HCT116 (cell line): ENCODE data around the gene CNOT10.

Source experiments
- CEBPB ChIP-seq: IDR thresholded peaks from 2 replicates; pipeline ENCODE4 v1.6.1; 2012; ENCODE audit warnings: low read depth
- EZH2 ChIP-seq: fragments of 200-600 bp; sonication (generic); IDR thresholded peaks from 2 replicates; pipeline ENCODE4 v1.6.1; 2017; ENCODE audit warnings: antibody characterized with exemption, mixed run types
- EZH2phosphoT487 ChIP-seq: fragments of 200-600 bp; IDR thresholded peaks from 2 replicates; pipeline ENCODE4 v1.6.1; 2018; ENCODE audit warnings: antibody characterized with exemption, borderline replicate concordance
- FOSL1 ChIP-seq: IDR thresholded peaks from 2 replicates; pipeline ENCODE4 v1.6.1; 2012; ENCODE audit warnings: low read depth
- POLR2A ChIP-seq: IDR thresholded peaks from 2 replicates; pipeline ENCODE4 v1.7.0; 2011; ENCODE audit warnings: borderline replicate concordance; ENCODE audit not compliant: insufficient read depth, insufficient read length; ENCODE audit errors: extremely low read depth
- RAD21 ChIP-seq: IDR thresholded peaks from 2 replicates; pipeline ENCODE4 v1.6.1; 2012; ENCODE audit warnings: low read depth, mild to moderate bottlenecking
- SIN3A ChIP-seq: IDR thresholded peaks from 2 replicates; pipeline ENCODE4 v1.6.1; 2012; ENCODE audit warnings: low read depth
- YY1 ChIP-seq: IDR thresholded peaks from 2 replicates; pipeline ENCODE4 v1.6.1; 2011; ENCODE audit warnings: low read length, low read depth, moderate library complexity, mild to moderate bottlenecking; ENCODE audit not compliant: insufficient replicate concordance; ENCODE audit errors: extremely low read depth
- TF ChIP-seq, protein P1 (sequence below), 3 experiments: fragments of 200-600 bp in 1 of 3; sonication (generic) in 1 of 3; IDR thresholded peaks in 2 of 3; conservative IDR thresholded peaks in 1 of 3; 2 replicates each; pipeline ENCODE4 v1.5.1; 2012 to 2017; ENCODE audit warnings: low read depth in 2 of 3, low read length in 2 of 3, antibody characterized with exemption in 1 of 3, borderline replicate concordance in 1 of 3, control low read depth in 1 of 3, mild to moderate bottlenecking in 1 of 3, mixed read lengths in 1 of 3, mixed run types in 1 of 3, moderate library complexity in 1 of 3; ENCODE audit not compliant: insufficient read depth in 1 of 3
- TF ChIP-seq, protein P2 (sequence below): IDR thresholded peaks from 2 replicates; pipeline ENCODE4 v1.6.1; 2012; ENCODE audit warnings: low read depth

DNA sequence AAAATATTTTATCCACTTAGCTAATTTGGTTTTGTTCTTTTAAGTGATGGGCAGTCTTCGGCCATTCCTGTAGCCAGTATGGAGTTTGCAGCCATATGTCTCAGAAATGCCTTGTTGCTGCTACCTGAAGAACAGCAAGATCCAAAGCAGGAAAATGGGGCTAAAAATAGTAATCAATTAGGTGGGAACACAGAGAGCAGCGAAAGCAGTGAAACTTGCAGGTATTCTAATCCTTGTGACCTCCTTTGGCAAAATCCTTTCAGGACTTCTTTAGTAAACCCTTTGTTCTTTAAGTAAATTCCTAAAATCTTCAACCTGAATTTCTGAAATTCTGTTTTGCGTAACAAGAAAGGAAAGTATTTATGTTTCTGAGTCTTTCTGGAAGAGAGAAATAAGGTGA lies 49.8 kb downstream of the CNOT10 start:
- TF ChIP-seq EZH2 (no peak), EZH2phosphoT487 (no peak), SIN3A (no peak), POLR2A (no peak), RAD21 (no peak), YY1 (no peak), FOSL1 (no peak), CEBPB (no peak)
- TF ChIP-seq, protein P1, sequence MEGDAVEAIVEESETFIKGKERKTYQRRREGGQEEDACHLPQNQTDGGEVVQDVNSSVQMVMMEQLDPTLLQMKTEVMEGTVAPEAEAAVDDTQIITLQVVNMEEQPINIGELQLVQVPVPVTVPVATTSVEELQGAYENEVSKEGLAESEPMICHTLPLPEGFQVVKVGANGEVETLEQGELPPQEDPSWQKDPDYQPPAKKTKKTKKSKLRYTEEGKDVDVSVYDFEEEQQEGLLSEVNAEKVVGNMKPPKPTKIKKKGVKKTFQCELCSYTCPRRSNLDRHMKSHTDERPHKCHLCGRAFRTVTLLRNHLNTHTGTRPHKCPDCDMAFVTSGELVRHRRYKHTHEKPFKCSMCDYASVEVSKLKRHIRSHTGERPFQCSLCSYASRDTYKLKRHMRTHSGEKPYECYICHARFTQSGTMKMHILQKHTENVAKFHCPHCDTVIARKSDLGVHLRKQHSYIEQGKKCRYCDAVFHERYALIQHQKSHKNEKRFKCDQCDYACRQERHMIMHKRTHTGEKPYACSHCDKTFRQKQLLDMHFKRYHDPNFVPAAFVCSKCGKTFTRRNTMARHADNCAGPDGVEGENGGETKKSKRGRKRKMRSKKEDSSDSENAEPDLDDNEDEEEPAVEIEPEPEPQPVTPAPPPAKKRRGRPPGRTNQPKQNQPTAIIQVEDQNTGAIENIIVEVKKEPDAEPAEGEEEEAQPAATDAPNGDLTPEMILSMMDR (IDR thresholded peaks at IDR 0.05 in 2 of 3, conservative IDR thresholded peaks at IDR 0.05 in 1 of 3; ENCODE audit: borderline replicate concordance in 1 of 3, insufficient read depth in 1 of 3, low read depth in 2 of 3, low read length in 2 of 3), result no peak
- TF ChIP-seq, protein P2, sequence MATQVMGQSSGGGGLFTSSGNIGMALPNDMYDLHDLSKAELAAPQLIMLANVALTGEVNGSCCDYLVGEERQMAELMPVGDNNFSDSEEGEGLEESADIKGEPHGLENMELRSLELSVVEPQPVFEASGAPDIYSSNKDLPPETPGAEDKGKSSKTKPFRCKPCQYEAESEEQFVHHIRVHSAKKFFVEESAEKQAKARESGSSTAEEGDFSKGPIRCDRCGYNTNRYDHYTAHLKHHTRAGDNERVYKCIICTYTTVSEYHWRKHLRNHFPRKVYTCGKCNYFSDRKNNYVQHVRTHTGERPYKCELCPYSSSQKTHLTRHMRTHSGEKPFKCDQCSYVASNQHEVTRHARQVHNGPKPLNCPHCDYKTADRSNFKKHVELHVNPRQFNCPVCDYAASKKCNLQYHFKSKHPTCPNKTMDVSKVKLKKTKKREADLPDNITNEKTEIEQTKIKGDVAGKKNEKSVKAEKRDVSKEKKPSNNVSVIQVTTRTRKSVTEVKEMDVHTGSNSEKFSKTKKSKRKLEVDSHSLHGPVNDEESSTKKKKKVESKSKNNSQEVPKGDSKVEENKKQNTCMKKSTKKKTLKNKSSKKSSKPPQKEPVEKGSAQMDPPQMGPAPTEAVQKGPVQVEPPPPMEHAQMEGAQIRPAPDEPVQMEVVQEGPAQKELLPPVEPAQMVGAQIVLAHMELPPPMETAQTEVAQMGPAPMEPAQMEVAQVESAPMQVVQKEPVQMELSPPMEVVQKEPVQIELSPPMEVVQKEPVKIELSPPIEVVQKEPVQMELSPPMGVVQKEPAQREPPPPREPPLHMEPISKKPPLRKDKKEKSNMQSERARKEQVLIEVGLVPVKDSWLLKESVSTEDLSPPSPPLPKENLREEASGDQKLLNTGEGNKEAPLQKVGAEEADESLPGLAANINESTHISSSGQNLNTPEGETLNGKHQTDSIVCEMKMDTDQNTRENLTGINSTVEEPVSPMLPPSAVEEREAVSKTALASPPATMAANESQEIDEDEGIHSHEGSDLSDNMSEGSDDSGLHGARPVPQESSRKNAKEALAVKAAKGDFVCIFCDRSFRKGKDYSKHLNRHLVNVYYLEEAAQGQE, result no peak
